Forelimb muscle (tissue), 1 donor: ENCODE measurements around the gene KRT4. TPM values are rescaled to one million over a fixed set of nuclear protein-coding genes. Genes with fewer than 3 reads are reported as not detected.
"Not testable (repeated sequence)": the region's sequence is repeated elsewhere in the genome, so short reads cannot be mapped to it uniquely, and the experiment has no call there.

Experiments used
- DNase-seq: peaks from one replicate; pipeline ENCODE4 v3.0.0-alpha.2; 2013; ENCODE audit warnings: low read depth
- polyA plus RNA-seq: library from polyadenylated mRNA; unstranded; fragments of 120-200 nt; gene quantifications from one replicate; pipeline ENCODE4 v1.2.1, GENCODE V29; 2013; ENCODE audit not compliant: insufficient read length

KRT4 gene
- polyA plus RNA-seq, 1 donor, result not detected

DNA sequence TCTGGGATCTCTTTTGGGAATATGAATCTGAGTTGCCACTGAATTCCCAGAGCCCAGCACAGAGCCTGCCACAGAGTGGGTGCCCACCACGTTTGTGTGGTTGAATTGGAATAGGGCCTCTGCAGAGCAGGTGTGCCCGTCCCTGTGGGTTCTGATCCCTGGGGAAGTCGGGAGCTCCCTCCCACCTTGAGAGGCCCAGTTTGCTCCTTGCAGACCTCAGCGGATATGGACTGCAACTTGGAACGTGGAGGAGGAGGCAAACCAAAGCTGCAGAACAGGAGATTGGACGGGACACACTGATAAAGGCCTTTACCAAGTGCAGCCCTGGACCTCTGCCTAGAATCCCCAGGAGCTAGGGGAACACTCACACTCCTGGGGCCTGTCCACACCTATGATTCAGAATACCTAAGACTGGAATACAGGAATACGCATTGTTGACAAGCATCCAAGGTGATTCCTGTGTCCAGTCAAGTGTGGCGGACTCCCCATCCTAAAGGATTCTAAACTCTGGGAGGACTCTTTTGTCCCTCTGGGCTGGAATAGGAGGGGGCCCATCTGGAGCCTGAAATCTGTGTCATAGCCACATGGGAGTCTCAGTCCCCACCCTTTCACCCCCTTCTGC is 39.2 kb downstream of the KRT4 start:
- no peak for DNase-seq

GRCh38 chr12:52772772-52773171 is 41.1 kb downstream of the KRT4 start:
- DNase-seq, result no peak

- no peak for DNase-seq
Measured at GRCh38 chr12:52772188-52772587, 41.7 kb downstream of the KRT4 start.

DNA sequence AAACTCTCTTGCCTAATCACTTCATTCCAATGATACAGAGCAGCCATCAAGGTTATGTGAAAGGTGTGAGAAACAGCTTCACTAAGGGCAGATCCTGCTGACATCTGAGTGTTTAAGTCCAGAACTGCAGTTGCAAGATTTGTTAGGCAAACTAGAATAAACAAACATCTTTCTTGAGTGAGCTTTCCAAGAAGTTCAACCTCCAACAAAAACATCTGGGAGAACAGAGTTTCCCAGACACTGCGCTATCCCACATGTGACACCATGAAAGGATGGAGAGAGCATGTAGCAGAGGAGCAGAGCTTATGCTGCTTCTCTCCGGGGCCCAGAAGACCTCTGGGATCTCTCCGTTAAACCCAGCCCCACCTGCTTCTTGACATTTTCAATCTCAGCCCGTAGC is 42.4 kb downstream of the KRT4 start:
- no peak for DNase-seq

DNA sequence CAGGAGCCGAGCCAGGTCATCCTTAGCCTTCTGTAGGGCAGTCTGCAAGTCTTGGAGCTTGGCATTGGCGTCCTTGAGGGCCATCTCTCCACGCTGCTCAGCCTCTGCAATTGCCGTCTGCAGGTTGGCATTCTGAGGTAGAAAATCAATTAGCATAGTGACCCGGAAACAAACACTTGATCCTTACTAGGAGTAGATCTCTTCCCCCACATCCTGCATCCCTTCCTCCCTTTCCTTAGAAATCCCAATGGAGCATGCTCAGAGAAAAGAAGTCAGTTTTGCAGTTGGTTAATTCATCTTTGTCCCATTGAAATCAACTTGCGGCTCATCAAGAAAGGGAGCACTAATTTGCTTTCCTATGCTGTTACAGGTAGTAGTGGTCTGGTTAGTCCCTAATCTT is 42.8 kb downstream of the KRT4 start:
- DNase-seq, result no peak

DNA sequence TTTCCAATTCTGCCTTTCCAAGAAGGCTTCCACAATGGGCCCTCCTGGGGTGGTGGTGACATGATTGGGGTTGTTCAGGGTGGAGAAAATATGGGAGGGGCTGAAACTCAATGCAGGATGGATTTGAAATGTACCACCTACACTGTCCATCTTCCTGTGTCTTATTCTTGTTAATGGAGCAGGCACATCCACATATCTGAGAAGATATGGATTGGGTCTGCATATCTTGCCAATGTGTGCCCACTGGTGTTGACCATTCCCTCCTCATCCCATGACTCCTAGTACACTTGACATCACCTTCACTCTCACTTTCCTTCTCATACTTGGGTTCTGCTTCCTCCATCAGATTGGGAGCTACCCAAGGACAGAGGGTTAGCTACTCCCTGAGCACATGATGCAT is 44.0 kb downstream of the KRT4 start:
- DNase-seq, result no peak

GRCh38 chr12:52769354-52769753 is 44.6 kb downstream of the KRT4 start:
- DNase-seq, result no peak

- DNase-seq, result no peak
Measured at GRCh38 chr12:52768479-52769200, 45.3 kb downstream of the KRT4 start.

DNA sequence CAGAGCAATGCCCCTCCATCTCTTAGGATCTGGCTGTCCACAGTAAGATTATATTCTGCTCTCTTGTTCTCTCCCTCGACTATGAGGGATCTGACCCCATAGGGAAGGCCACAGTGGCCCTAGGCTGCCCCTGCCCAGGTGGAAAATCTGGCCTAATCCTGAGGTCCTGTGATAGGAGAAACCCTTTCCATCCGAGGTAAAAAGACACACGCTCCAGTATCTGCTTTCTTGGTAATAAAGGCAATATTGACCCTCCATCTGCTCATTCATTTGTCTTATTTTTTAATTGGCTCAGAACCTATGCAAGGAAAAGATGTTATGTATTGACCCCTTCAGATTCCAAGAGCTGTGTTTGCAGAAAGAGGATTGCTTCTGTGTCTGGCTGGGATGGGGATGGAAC is 46.5 kb downstream of the KRT4 start:
- DNase-seq, result no peak

DNA sequence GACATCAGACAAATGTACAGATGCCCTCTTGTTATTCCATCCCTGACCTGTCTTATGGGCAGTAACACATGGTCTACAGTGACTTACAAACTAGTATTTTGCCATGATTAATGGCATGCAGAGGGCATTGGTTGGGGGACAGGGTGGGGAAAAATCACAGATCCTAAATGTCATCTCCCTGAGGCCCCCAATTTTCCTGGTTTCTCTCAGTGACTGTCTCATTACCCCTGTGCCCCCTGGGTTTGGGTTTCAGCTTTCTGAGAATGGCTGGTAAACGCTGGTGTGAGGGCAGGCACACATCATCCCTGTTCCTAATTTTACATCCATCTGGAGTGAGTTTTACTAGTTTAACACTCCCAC is 46.9 kb downstream of the KRT4 start:
- no peak for DNase-seq

GRCh38 chr12:52766351-52767019 is 47.4 kb downstream of the KRT4 start:
- no peak for DNase-seq

GRCh38 chr12:52765702-52766101 is 48.2 kb downstream of the KRT4 start:
- no peak for DNase-seq

DNA sequence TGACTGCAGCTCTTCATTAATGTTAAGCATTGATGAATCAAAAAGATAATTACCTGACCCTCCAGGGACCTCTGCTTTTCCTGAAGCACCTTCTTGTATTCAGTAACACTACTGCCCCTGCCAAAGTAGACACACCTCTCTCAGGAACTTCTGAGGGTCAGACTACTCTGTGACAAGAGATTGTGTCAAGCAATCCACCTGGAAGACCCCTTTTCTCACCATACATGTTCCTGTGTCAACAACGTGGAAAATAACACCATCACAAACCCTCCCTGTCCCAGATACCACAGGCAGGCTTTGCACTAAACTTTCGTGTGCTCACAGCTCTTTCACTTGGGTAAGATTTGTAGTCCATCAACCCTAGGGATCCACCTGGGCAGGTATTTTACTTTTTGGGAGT is 49.9 kb downstream of the KRT4 start:
- DNase-seq, result no peak

DNA sequence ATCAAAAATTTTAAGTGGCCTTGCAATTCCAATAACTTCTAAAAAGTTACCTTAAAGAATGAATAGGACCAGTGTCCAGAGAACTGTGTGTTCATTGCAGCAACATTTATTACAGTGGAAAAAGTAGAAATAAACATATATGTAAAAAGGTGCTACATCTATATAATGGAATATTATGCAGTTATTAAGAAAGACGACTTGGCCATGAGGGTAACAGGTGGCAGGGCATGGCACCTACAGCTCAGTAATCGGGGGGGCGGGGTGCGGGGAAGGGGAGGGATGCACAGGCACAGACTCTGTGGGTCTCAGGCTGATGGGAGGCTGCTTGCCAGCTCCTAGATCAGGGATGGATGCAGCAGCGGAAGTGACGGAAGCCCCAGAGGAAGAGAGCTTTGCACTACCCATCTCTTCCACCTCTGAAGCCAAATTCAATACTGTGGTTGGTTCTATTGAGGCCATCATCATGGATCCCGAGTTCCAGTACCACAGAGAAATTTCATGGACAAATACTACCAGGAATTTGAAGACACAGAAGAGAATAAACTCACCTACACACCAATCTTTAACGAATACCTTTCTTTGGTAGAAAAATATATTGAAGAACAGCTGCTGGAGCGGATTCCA is 50.8 kb downstream of the KRT4 start:
- DNase-seq, result no peak

- DNase-seq, result no peak
Measured at GRCh38 chr12:52761802-52762201, 52.1 kb downstream of the KRT4 start.

DNA sequence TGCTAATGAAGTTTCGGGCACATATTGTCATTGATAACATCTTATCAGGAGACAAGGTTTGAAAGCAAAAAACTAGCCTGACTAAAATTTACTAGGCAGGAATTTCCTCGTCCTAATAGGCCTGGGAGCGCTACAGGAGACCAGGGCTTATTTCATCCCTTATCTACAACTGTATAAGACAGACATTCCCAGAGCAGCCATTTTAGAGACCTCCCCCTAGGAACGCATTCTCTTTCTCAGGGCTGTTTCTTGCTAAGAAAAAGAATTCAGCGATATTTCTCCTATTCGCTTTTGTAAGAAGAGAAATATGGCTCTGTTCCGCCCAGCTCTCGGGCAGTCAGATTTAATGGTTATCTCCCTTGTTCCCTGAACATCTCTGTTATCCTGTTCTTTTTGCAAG is 52.7 kb downstream of the KRT4 start:
- DNase-seq, result not testable (repeated sequence)

- DNase-seq, result no peak
Measured at GRCh38 chr12:52760623-52761022, 53.3 kb downstream of the KRT4 start.

DNA sequence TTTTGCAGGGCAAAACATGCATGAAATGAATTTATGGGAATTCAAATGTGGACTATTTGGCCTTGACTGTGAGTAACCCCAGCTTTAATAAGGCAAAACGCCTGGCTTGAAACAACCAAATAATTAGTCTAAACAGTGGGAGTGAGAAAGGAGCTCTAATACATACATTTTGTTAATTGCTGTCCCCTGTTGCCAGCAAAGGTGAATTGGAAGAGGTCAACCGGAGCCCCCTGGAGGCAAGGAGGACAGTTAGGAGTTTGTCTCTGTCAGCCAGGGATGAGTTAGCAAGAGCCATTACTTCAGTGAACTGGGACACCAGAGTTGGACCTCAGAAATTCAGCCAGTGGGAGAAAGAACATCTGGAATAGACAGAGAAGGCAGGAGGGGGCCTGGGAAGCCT is 54.2 kb downstream of the KRT4 start:
- DNase-seq, result no peak

DNA sequence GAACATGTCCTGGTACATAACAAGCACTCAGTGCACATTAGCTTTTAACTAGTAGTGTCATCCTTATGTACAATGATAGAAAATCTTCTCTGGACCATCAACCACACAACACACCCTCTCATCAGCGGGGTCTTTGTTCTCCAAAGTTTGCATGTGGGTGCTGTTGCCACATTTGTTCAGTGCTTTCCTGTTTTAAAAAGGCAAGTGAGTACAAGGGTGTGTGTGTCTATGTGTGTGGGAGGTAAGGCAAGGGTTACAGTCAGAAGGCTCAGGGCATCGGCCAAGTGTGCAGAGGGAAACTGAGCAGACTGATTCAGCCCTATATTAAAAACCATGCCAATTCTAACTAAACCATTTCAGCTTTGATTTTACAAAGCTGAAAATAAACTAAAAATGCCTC is 54.7 kb downstream of the KRT4 start:
- DNase-seq, result no peak

DNA sequence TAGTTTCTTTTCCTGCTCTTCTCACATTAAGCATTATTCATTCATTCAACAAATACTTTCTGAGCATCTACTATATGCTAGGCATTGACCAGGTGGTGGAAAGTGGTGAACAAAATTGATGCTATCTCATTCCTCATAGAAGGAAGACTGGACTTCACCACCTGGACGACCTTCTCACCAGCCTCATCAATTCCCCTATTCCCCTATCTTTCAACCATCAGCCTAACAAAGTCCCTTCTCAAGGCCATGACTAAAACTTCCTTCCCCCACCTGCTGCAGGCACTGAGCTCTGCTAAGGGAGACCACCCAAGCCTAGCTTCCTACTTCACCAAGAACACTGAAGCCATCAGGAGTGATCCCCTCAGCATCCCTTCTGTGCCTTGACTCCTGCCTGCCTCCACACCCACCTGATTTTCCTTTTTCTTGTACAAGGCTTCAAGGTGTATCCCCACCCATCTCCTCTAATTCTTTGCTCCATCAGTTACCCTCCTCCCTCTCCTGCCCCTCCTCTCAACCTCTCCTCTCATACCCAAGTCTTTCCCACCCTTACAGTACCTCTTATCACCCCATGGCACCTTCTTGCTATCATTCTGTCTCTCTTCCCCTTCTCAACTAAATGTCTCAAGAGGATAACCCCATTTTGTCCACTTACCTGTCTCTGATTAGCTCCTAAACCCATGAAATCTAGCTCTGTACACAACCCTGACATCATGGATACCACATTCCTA is 56.3 kb downstream of the KRT4 start:
- no peak for DNase-seq
